ENCODE measurements around the gene IFITM10.

GRCh38 chr11:1746511-1746931 is 3.9 kb downstream of the IFITM10 start:
- TF ChIP-seq HDAC6 (IDR thresholded peaks at IDR 0.05; ENCODE audit: unreplicated experiment) = no peak
- no peak for TF ChIP-seq BHLHE40 (IDR thresholded peaks at IDR 0.05; ENCODE audit: borderline replicate concordance in 1 of 2, low read depth in 2 of 2, low read length in 1 of 2)
- TF ChIP-seq CTCF (IDR thresholded peaks at IDR 0.05 in 2 of 3, conservative IDR thresholded peaks at IDR 0.05 in 1 of 3; ENCODE audit: control insufficient read depth in 2 of 3, extremely low read depth in 1 of 3, insufficient read depth in 1 of 3, low read depth in 3 of 3, low read length in 3 of 3) = no peak
- TF ChIP-seq TAF1 (IDR thresholded peaks at IDR 0.05; ENCODE audit: borderline replicate concordance, low read depth, low read length) = no peak
- TF ChIP-seq CREB1 (IDR thresholded peaks at IDR 0.05; ENCODE audit: low read depth) = no peak
- TF ChIP-seq REST (IDR thresholded peaks at IDR 0.05; ENCODE audit: low read depth, low read length) = no peak
- TF ChIP-seq ZBTB40 (IDR thresholded peaks at IDR 0.05; ENCODE audit: borderline replicate concordance) = no peak
- TF ChIP-seq NR2C2 (IDR thresholded peaks at IDR 0.05; ENCODE audit: borderline replicate concordance, control insufficient read depth, insufficient read length, low read depth) = no peak
- no peak for TF ChIP-seq YY1 (IDR thresholded peaks at IDR 0.05; ENCODE audit: low read depth, low read length)

Data from GM12878 (cell line).